NCI-H2171 (cell line): ENCODE measurements around the gene EPHA5.
A peak's percentile ranks its signal among the peaks of the same experiment; 100 is the strongest.

ENCODE experiments used
- DNase-seq: peaks from one replicate; lab custom pipeline; 2025; lab: John Stamatoyannopoulos, UW

Gene EPHA5

GRCh38 chr4:65495439-65495838, 174.8 kb downstream of the EPHA5 start:
- DNase-seq = no peak

DNA sequence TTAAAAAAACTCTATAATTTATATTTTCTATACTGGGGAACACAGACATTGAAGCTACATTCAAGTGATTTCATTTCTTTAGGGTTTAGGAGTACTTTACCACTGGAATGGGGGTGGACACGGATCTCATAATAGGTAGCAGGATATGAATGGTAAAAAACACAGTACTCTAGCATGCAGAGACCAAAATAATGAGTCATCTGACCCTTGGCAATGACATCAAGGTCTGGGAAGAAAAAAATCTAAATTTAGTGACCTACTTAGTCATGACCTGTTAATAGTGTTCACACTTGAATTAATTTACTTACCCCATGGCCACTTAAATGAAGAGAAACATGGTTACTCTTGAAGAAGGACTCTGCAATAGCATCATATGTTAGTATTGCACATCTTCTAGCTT, 187.9 kb downstream of the EPHA5 start:
- no peak for DNase-seq

DNA sequence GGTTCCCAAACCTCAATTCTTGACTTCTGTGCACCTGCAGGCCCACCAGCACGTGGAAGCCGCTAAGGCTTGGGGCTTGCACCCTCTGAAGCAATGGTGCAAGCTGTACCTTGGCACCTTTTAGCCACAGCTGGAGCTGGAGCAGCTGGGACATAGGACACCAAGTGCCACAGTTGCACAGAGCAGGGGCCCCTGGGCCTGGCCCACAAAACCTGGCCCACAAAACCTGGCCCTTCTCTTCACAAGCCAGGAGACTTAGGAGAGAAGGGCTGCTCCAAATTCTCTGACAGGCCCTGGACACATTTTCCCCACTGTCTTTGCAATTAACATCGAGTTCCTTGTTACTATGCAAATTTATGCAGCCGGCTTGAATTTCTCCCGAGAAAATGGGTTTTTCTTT, 197.8 kb downstream of the EPHA5 start:
- DNase-seq = no peak

- DNase-seq = no peak
These were observed 203.1 kb downstream of the EPHA5 start for GRCh38 chr4:65467068-65467680.

GRCh38 chr4:65461781-65462180, 208.5 kb downstream of the EPHA5 start:
- no peak for DNase-seq

DNA sequence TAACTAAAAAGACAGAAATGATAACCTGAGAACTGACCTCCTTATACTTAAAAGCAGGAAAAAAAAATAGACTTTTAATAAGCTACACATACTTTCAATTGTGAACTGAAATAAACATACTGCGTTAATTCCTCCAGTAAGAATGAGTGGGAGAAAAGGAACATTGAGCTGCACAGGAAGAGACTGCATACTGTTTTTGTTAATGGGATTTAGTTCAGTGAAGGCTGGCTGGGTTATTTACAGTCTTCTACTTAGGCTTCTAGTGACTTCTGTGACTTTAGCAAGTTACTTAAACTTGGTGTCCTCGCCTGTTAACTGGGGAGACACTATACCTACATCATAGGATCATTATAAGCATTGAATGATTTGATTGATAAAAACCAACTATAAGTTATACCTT, 213.3 kb downstream of the EPHA5 start:
- no peak for DNase-seq

DNA sequence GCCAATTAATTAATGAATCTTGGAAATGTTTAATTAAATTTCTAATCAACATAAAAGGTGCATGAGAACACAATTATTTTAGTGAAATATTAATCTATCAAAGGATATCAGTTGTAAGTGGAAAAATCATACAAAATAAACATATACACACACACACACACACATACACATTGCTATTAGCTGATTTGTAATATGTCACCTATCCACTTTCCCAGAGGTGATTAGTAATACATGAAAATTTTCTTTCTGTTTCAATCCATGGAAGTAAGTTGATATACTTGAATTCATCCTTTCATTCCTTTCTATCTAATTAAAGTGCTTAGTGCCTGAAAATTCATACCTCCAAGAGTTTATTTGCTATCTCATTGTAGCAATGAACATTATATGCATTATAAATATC, 213.7 kb downstream of the EPHA5 start:
- no peak for DNase-seq

DNA sequence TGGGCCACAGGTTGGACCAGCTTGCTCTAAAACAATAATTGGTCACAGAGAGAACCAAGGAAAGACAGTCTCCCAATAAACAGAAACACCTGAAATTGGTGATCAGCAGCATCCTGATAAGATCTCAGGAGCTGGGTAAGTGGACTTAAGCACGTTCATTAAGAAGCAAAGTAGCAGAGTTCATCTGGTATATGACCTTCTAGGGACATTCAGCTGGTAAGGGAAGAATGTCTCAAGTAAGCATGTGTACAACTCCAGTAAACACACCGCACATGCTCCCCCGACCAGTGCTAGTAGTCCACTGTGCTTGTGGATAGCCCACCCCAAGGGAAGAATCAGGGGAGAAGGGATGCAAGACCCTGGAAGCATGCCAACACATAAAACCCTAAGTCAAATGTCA, 216.9 kb downstream of the EPHA5 start:
- no peak for DNase-seq

DNA sequence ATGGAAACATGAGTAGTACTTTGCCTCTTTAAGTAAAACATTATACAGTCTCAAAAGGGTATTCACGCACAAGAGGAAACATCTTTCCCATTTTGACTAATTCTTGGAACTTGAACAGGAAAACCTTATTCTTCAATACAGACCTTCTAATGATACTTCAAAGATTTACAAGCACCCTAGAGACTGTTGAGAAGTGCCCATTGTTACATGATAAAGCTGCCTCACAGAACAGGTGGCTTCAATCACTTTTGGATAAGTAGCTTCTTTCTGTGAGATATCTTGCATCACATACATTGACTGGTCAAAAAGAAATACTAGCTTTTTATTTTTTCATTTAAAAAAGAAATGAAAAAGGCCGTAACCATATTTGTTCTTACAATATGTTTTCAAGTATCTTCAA, 219.4 kb downstream of the EPHA5 start:
- no peak for DNase-seq

GRCh38 chr4:65437102-65437501, 233.2 kb downstream of the EPHA5 start:
- no peak for DNase-seq

DNA sequence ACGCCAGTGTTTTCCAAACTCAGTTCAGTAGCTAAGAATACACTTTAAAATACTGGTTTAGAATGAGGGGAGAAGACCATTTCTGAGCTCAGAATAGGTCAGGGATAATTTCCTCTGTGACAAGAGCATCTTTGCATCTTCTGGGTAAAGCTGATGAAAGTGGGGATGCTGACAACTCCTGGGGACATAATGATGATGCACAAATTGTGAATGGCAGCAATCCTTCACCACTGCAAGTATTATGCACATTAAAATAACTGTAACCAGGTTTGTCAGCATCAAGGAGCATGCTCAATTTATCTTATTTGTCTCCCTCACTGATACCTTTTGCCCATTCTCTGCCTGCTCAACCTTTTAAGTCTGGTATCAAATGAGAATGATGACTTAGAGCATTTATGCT, 248.2 kb downstream of the EPHA5 start:
- DNase-seq = no peak

GRCh38 chr4:65420036-65420435, 250.3 kb downstream of the EPHA5 start:
- no peak for DNase-seq

DNA sequence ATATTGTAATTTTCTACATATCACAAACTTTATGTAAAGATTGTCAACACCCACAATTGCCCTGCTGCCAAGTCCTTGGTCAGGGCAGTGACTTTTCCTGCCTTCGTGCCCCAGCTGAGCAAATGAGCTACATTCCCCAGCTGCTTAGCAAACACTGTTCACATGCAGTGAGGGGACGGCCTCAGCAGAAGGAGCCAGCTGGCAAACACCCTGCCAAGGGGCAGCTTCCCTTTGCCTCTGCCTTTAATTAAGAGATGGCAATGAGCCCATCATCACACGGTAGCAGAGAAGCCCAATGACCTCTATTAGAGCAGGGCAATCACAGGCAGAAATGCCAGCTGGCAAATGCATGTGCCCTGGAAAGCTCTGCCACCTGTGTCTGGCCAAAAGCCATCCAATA, 253.4 kb downstream of the EPHA5 start:
- DNase-seq = peak; percentile 63

DNA sequence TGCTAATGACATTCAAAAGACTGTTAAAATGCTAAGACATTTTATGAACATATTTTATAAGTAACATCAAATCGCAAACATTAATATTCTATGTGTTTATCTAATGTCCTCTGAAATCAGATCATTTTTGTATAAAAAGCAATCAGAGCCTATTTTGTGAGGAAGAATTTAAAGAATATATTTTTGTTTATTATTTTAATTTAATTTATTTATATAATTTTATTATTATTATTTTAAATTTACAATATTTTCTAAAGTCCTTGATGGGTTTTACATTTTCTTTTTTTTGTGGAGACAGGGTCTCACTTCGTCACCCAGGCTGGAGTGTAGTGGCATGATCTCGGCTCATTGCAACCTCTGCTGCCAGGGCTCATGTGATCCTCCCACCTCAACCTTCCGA, 262.8 kb downstream of the EPHA5 start:
- DNase-seq = no peak

DNA sequence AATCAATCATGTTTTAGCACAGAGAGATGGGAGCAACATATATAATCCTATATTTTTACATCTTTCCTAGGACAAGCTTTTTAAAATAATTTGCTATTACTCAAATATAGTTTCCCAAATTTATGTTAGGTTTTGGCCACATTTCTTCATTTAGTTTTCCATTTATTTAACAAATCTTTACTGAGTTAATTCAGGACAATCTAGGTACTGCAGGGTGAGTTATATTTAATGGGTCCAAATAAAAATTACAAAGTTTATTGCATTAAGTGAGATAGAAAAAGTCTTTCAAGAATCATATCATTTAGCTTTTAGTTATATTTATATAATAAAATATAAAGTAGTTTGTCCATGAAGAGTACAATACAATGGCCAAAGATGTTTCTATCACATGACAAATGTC, 269.2 kb downstream of the EPHA5 start:
- DNase-seq = no peak

DNA sequence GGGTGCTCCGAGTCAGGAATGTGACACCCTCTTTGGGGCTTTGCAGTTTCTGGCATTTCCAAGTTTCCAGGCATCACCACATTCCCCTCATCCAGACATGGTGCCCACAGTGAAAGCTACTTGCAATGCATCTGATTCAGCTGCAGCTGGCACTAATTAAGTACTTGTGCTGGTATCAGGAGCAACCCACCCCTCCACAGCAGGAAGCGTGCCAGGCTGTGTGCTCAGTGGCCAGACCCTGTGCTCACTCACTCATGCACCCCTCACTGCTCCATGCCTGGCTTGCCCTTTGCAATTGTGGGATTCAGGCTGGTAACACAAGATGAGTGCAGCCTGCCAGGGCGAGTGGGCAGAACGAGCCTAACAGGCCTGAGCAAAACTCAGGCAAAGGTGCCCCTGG, 271.2 kb downstream of the EPHA5 start:
- no peak for DNase-seq

DNA sequence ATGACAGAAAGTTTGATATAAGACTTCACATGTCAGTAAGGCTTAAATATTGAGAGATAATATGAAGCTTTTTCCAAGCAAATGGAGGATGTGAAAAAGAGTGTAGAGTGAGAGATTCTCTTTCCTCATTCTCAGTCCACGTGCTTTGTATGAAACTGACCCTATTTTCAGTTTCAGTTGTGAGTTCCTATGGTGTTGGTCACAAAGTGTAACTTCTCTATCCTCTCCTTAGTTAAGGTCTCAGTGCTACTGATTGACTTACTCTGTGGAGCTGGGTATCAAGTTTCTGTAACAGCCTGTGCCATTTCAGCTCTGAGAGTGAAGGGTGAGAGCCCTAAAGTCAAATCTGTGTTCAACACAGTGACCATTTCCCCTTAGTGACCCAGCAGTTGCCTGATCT, 277.2 kb downstream of the EPHA5 start:
- no peak for DNase-seq

DNA sequence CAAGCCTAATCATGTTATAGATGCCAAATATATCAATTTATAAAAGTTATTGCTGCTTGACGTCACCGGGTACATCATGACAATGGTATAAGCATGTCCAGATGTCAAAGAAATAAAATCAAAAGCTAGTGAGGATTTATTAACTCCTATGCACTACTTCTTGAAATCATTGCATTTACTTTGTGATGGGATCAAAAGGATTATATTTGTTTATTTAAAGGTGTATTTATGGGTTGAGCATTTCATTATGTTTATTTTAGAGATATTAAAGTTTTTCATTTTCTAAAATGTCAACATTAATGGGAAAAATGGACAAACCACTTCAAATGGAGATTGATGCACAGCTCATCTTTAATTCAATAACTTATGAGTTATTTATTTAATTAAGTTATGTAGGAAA, 277.8 kb downstream of the EPHA5 start:
- DNase-seq = no peak

DNA sequence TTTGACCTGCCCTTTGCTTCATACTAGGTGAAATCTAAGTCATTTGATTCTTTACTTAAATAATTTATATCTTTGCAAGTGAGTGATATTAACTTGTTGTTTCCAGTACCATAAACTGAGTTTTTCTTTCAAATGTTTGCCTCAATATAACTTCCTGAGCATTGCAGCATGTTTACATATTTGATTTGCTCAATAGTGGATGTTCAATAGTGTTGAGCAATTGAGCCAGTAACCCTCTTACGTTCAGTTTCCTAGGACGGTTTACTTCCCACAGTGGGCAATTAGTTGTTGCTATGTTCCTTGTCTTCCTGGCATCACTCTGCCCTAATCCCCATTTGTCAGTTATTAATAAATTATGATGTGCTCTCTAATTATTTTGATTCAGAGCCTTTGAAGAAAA, 278.5 kb downstream of the EPHA5 start:
- DNase-seq = no peak

GRCh38 chr4:65391382-65391781, 278.9 kb downstream of the EPHA5 start:
- no peak for DNase-seq

DNA sequence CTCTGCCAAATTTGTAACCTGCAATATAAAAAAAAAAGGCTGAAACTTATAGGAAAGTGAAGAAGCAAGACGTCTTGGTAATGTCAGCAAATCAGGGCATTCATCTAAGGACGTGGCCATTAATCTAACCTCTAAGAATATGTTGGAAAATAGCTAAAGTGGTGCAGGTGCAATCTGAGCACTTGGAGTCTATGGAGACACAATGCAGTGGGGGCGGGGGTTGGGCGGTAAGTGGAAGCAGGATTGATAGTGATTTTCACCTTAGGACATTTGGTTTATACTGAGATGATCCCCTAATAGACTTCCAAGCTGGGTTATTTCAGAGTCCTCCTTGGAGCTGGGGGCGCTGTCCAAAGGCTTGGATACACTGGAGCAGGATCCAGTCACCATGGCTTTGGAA, 283.4 kb downstream of the EPHA5 start:
- DNase-seq = no peak

GRCh38 chr4:65383589-65384305, 286.5 kb downstream of the EPHA5 start:
- DNase-seq = no peak

GRCh38 chr4:65381648-65382047, 288.6 kb downstream of the EPHA5 start:
- DNase-seq = no peak

GRCh38 chr4:65370709-65371108, 299.6 kb downstream of the EPHA5 start:
- no peak for DNase-seq
